Stomach (tissue), 4 donors: ENCODE results near the gene SNX33.

Source experiments
- CTCF ChIP-seq, 7 experiments: fragments of 450-650 bp in 4 of 7; fragments of 200-600 bp in 3 of 7; sonication (generic) in 3 of 7; IDR thresholded peaks; one replicate each; pipeline ENCODE4 v1.5.1; 2016 to 2019; ENCODE audit warnings: antibody characterized with exemption in 7 of 7, control low read depth in 2 of 7, mild to moderate bottlenecking in 1 of 7
- POLR2A ChIP-seq, 4 donors: fragments of 450-650 bp; IDR thresholded peaks; one replicate each; pipeline ENCODE4 v1.6.1; 2016; ENCODE audit warnings: antibody characterized with exemption in 4 of 4, control low read depth in 2 of 4, mild to moderate bottlenecking in 1 of 4, moderate library complexity in 1 of 4
- POLR2AphosphoS5 ChIP-seq, 3 donors: sonication (generic); formaldehyde crosslinking; IDR thresholded peaks; one replicate each; pipeline ENCODE4 v1.6.1; 2016; ENCODE audit warnings: antibody characterized with exemption in 3 of 3

- no peak for TF ChIP-seq CTCF (IDR thresholded peaks at IDR 0.05)
- no peak for TF ChIP-seq POLR2AphosphoS5 (IDR thresholded peaks at IDR 0.05)
- TF ChIP-seq POLR2A (IDR thresholded peaks at IDR 0.05), result no peak
These were observed 1.5 kb downstream of the SNX33 start for GRCh38 chr15:75649045-75649761.
